Prostate gland (tissue), 2 donors: ENCODE results near the gene NSUN6.

Source experiments
- POLR2A ChIP-seq: fragments of 450-650 bp; IDR thresholded peaks from one replicate; pipeline ENCODE4 v1.6.1; 2016; ENCODE audit warnings: antibody characterized with exemption, mild to moderate bottlenecking
- POLR2AphosphoS5 ChIP-seq: sonication (generic); formaldehyde crosslinking; IDR thresholded peaks from one replicate; pipeline ENCODE4 v1.6.1; 2017; ENCODE audit warnings: antibody characterized with exemption
- TF ChIP-seq, protein P1 (sequence below), 4 experiments: fragments of 200-600 bp in 2 of 4; fragments of 450-650 bp in 2 of 4; sonication (generic) in 2 of 4; IDR thresholded peaks; 1 replicate in 3 of 4; 2 replicates in 1 of 4; pipeline ENCODE4 v1.5.1; 2016 to 2019; ENCODE audit warnings: antibody characterized with exemption in 4 of 4, mild to moderate bottlenecking in 2 of 4, moderate library complexity in 2 of 4

DNA sequence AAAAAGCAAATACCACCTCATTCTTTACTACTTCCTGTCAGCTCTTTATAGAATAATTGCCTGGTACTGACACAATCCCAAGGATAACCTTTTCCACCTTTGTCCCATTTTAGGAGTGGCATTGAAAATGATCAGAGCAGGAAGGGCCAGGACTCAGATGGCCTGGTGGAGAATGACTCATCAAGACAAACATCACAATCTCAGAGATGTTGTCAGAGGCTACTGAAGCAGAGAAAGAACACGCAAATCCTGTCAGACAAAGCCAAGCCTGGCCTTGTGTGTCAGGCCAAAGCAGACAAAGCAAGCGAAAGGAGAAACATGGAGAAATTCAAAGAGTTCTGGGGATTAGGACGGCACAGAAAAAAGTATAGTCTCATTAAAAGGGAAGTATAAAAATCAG is 40.9 kb downstream of the NSUN6 start:
- TF ChIP-seq, protein P1, sequence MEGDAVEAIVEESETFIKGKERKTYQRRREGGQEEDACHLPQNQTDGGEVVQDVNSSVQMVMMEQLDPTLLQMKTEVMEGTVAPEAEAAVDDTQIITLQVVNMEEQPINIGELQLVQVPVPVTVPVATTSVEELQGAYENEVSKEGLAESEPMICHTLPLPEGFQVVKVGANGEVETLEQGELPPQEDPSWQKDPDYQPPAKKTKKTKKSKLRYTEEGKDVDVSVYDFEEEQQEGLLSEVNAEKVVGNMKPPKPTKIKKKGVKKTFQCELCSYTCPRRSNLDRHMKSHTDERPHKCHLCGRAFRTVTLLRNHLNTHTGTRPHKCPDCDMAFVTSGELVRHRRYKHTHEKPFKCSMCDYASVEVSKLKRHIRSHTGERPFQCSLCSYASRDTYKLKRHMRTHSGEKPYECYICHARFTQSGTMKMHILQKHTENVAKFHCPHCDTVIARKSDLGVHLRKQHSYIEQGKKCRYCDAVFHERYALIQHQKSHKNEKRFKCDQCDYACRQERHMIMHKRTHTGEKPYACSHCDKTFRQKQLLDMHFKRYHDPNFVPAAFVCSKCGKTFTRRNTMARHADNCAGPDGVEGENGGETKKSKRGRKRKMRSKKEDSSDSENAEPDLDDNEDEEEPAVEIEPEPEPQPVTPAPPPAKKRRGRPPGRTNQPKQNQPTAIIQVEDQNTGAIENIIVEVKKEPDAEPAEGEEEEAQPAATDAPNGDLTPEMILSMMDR (IDR thresholded peaks at IDR 0.05): no peak
- TF ChIP-seq POLR2A: no peak
- TF ChIP-seq POLR2AphosphoS5: peak; percentile 81
